ENCODE results near the gene TUB. TPM values are rescaled to one million over a fixed set of nuclear protein-coding genes. Genes with fewer than 3 reads are reported as not detected.
A peak's percentile ranks its signal among the peaks of the same experiment; 100 is the strongest.

TUB gene
- polyA plus RNA-seq, 1 experiment = 11.8 TPM

DNA sequence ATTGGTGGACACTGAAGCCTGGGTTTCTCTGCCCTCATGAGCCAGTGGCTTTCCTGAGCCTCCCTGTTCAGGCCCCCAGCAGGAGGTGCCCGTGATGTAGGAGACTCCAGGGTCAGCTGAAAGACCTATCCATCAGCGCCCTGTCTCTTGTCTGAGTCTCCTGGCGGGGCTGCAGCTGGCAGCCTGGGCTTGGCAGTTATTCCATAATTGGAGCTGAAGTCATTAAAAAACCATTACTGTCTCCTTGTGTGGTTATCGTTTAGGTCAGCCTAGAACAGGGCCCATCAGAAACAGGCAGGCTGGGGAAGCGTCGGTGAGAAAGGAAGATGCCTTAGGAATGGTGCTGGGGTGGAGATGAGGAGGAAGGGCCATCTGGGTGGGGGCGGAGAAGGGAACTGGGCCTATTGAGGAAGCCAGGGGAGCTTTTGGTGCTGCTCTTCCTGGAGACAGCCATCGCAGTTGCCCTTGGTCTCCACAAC lies 5.0 kb downstream of the TUB start:
- Histone ChIP-seq H3K36me3 (ENCODE audit: control insufficient read depth, insufficient read depth, low read length) (no peaks in the 10 kb centered on the region), H3K4me3 (ENCODE audit: low read depth, low read length) (no peak overlapping the region), H3K27me3 (ENCODE audit: control insufficient read depth, insufficient read depth, low read length) (no peaks in the 10 kb centered on the region)
- ChIA-PET POLR2A (no interaction called here), CTCF (interaction anchor here (0.7 to 21.3 kb wide), 9 partner anchors 9 to 1052 kb away, joined by 3 to 710 read pairs (median 5); no protein-coding TSS in a partner anchor)
- TF ChIP-seq, protein P1, sequence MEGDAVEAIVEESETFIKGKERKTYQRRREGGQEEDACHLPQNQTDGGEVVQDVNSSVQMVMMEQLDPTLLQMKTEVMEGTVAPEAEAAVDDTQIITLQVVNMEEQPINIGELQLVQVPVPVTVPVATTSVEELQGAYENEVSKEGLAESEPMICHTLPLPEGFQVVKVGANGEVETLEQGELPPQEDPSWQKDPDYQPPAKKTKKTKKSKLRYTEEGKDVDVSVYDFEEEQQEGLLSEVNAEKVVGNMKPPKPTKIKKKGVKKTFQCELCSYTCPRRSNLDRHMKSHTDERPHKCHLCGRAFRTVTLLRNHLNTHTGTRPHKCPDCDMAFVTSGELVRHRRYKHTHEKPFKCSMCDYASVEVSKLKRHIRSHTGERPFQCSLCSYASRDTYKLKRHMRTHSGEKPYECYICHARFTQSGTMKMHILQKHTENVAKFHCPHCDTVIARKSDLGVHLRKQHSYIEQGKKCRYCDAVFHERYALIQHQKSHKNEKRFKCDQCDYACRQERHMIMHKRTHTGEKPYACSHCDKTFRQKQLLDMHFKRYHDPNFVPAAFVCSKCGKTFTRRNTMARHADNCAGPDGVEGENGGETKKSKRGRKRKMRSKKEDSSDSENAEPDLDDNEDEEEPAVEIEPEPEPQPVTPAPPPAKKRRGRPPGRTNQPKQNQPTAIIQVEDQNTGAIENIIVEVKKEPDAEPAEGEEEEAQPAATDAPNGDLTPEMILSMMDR (IDR thresholded peaks at IDR 0.05; ENCODE audit: insufficient read depth, low read depth, low read length) = no peak
- DNase-seq (ENCODE audit: low read depth) = no peak

DNA sequence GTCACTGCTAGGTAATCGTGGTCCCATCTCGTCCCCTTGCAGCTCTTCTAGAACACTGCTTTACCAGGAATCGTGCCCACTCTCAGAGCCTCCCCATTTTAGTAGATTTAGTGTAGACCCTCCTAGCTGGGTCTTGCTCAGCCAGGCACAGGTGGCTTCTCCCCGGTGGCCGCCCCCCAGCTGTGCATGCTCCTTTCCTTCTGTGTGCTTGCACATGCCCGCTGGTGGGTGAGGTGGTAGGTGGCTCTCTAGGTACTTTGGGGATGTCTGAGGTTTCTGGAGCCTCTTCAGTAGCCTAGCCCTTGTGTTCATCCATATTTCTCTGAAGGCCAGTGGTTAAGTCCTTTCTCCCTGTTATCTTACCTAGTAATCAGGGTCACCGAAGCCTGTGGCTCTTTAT lies 5.6 kb downstream of the TUB start:
- CTCF ChIA-PET = interaction anchor here (1.2 to 21.3 kb wide), 7 partner anchors 9 to 95 kb away, joined by 3 to 710 read pairs (median 5); no protein-coding TSS in a partner anchor
- POLR2A ChIA-PET = no interaction called here
- Histone ChIP-seq H3K27me3 (ENCODE audit: control insufficient read depth, insufficient read depth, low read length) (no peaks in the 10 kb centered on the region), H3K4me3 (ENCODE audit: low read depth, low read length) (no peak overlapping the region), H3K36me3 (ENCODE audit: control insufficient read depth, insufficient read depth, low read length) (no peaks in the 10 kb centered on the region)
- TF ChIP-seq, protein P1 (IDR thresholded peaks at IDR 0.05; ENCODE audit: insufficient read depth, low read depth, low read length) = no peak
- no peak for DNase-seq (ENCODE audit: low read depth)

DNA sequence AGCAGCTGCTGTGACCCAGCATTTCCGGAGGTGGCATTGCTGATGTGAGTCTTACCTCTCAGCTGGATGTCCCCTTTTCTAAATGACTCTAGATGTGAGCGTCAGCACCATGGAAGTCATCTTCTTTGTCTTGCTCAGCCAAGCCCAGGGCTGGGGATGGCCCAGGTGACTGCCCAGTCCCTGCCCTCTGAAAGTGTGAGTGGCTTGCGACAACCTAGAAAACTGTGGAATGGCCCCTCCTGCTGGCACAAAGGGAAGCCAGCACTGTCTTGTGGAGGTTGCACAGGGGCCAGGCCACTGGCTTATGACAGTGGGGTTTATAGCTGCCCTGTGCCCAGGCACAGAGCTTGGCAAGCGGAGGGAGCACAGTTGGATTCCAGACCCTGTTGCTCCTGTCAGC lies 6.2 kb downstream of the TUB start:
- Histone ChIP-seq H3K27me3 (ENCODE audit: control insufficient read depth, insufficient read depth, low read length) (no peaks in the 10 kb centered on the region), H3K36me3 (ENCODE audit: control insufficient read depth, insufficient read depth, low read length) (0 out of 2 replicates have a peak, but pooled peaks cover 1% of the 10 kb centered on the region), H3K4me3 (ENCODE audit: low read depth, low read length) (no peak overlapping the region)
- no peak for DNase-seq (ENCODE audit: low read depth)
- ChIA-PET POLR2A (interaction anchor here (0.6 kb wide), 1 partner anchor 410 kb away, joined by 3 read pairs; no protein-coding TSS in a partner anchor), CTCF (interaction anchor here (1.3 to 21.3 kb wide), 6 partner anchors 8 to 82 kb away, joined by 3 to 710 read pairs (median 55); no protein-coding TSS in a partner anchor)
- TF ChIP-seq, protein P1 (IDR thresholded peaks at IDR 0.05; ENCODE audit: insufficient read depth, low read depth, low read length) = peak; percentile 25; the same call in 1 of the 2 replicates

DNA sequence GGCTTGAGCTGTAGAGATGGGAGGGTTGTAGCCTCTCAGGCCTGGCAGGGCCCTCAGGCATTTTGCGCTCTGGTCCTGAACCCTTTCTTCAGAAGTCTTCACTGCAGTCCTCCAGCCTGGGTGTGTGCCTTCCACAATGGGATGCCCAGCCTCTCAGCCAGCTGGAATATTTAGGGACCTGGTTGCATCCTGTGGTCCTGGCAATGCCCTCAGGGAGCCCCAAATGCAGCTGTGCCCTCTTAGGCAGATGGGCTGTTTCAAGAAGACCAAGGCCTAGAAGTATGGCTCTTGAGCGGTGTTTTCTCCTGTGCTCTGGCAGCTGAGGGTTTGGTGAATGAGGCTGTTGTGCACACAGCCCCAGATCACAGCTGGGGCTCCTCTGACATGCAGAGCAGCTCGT lies 6.7 kb downstream of the TUB start:
- Histone ChIP-seq H3K27me3 (ENCODE audit: control insufficient read depth, insufficient read depth, low read length) (no peaks in the 10 kb centered on the region), H3K4me3 (ENCODE audit: low read depth, low read length) (no peak overlapping the region), H3K36me3 (ENCODE audit: control insufficient read depth, insufficient read depth, low read length) (0 out of 2 replicates have a peak, but pooled peaks cover 1% of the 10 kb centered on the region)
- CTCF ChIA-PET = interaction anchor here (0.5 to 21.3 kb wide), 9 partner anchors 9 to 179 kb away, joined by 3 to 710 read pairs (median 3); no protein-coding TSS in a partner anchor
- TF ChIP-seq, protein P1 (IDR thresholded peaks at IDR 0.05; ENCODE audit: insufficient read depth, low read depth, low read length) = no peak
- no peak for DNase-seq (ENCODE audit: low read depth)
- POLR2A ChIA-PET = no interaction called here

DNA sequence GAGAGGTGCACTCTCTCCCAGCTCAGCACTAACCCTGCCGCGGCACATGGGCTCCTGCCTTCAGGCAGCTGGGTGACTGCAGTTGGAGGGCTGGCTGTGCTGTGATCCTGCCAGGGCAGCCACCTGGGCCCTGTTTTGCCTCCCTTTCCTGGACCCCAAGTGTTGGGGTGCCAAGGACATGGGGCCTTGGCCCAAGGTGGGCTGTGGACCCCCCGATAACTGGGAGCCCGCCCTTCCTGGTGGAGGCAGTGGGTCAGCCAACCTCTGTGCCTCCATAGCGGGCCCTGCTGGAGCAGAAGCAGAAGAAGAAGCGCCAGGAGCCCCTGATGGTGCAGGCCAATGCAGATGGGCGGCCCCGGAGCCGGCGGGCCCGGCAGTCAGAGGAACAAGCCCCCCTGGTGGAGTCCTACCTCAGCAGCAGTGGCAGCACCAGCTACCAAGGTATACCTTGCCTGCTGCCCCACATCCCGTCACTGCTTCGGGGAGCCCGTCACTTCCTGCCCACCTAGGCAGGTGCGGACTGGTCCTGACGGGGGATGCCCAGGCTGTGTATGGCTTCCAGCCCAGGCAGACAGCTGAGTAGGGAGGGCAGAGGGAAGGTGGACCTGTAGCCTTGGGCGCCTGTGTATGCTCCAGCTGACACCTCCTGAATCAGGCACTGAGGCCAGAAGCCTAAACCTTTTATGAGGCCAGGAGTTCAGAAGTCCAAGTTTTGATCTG lies 8.9 kb downstream of the TUB start:
- DNase-seq (ENCODE audit: low read depth) = no peak
- no peak overlapping the region for H3K4me3 ChIP-seq (ENCODE audit: low read depth, low read length)
- peaks cover 8% of the 10 kb centered on the region; the same call in 1 of the 2 replicates for H3K36me3 ChIP-seq (ENCODE audit: control insufficient read depth, insufficient read depth, low read length)
- ChIA-PET CTCF (interaction anchor here (0.7 to 21.3 kb wide), 27 partner anchors 8 to 408 kb away, joined by 3 to 710 read pairs (median 5); partner anchors contain the start of gene TUB), POLR2A (no interaction called here)
- TF ChIP-seq, protein P1 (IDR thresholded peaks at IDR 0.05; ENCODE audit: insufficient read depth, low read depth, low read length) = no peak
- no peaks in the 10 kb centered on the region for H3K27me3 ChIP-seq (ENCODE audit: control insufficient read depth, insufficient read depth, low read length)

Data from BJ (cell line).